Stimulated activated CD4-positive, alpha-beta T cell treated with anti-CD3 and anti-CD28 coated beads, Interleukin-2, amount 100 ng/mL, for 4 hours (primary cell): Measurements from ENCODE around the gene HNRNPUL2.
A peak's percentile ranks its signal among the peaks of the same experiment; 100 is the strongest.

ENCODE experiments used
- DNase-seq: peaks from one replicate; pipeline ENCODE4 v3.0.0-alpha.2; 2020; ENCODE audit warnings: low read depth

The HNRNPUL2 gene

DNA sequence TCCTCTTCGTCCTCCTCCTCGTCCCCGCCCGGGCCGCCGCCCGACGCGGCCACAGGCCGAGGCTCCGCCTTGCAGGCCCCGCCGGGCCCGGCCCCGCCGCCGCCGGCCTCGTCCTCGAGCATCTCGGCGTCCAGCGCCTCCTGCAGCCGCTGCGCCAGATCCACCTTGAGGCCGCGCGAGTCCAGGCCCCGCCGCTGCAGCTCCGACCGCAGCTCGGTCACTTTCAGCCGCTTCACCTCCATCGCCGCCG is 417 bp downstream of the HNRNPUL2 start:
- peak; percentile 13 for DNase-seq

DNA sequence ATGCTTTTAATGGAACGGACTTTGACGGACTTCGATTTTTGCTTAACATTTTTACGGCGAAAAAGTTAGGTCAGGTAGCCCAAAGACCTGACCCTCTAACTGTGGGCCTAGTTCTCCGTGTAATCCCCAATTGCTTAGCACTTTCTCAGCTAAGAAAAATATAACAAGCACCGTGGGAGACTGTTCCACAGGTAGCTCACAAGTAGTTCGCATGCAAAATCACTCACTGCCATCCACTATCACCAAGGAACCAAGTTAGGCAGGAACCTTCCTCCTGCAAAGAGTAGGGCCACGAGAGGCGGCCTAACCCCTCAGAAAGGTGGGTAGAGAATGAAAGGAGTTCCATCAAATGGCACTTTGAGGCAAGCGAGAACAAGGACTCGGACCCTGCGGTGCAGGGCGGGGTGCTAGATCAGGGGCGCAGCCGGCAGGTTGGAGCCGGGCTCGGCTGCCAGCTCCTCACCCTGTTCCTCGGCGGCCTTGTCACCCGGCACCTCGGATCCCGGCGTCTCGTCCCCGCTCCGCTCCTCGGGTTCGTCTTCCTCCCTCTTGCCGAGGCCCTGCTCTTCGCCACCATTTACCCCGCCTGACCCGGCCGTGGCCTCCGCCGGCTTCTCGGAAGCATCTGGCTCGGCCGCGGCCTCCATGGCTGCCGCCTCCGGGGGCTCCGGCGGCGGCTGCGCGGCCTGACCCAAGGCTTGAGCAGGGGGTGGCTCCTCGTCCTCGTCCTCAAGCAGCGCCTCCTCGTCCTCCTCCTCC is 922 bp downstream of the HNRNPUL2 start:
- DNase-seq = no peak

DNA sequence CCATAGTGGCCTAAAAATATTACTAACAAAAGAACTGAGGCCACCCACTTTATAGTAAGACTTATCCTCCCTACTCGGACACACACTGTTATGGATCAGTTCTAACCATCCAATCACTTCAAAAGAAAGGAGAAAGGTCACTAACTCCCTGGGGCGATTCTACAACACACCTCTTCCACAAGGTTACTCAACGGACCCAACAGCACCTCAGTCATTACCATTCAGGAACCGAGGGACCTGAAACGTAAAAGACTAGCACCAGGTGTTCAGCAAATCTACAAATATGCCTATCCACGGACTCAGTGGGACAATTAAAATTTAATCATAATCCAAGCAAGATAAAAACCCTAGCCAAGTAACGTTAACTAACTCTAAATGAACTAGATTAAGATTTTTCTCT is 1.6 kb downstream of the HNRNPUL2 start:
- no peak for DNase-seq

DNA sequence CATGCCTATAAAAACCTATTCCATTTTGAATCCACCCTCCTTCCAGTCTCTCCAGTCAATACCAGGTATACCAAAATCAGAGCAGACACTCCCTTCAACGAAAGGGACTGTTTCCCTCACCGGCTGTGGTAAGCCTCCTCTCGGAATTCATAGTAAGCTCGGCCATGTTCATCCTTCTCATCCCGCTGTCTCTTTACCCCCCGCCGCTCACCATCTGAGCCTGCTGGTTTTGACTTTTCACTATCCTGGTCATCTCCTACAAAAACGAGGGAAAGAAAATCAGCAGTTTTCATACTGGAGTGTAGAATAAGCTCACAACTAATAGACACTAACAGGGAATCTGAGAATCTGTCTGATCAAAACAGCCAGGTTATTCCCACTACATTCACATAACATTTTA is 3.1 kb downstream of the HNRNPUL2 start:
- no peak for DNase-seq

DNA sequence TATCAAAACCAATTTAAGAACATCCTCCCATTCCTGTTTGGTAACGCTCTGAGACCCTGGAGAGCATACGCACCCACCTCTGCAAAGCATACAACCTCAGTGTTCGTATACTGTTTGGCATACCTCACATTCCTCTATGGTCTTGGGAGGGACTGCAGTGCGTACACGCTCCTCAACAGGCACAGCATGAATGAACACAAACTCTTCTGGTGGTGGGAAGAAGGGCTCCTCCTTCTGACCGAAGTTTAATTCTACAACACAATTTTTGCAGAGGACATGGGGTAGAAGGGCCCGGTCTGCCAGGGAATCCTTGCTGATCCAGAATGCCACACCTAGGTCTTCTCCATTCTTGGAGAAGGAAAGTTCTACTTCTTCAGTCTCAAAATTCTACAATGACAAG is 5.3 kb downstream of the HNRNPUL2 start:
- DNase-seq = no peak

DNA sequence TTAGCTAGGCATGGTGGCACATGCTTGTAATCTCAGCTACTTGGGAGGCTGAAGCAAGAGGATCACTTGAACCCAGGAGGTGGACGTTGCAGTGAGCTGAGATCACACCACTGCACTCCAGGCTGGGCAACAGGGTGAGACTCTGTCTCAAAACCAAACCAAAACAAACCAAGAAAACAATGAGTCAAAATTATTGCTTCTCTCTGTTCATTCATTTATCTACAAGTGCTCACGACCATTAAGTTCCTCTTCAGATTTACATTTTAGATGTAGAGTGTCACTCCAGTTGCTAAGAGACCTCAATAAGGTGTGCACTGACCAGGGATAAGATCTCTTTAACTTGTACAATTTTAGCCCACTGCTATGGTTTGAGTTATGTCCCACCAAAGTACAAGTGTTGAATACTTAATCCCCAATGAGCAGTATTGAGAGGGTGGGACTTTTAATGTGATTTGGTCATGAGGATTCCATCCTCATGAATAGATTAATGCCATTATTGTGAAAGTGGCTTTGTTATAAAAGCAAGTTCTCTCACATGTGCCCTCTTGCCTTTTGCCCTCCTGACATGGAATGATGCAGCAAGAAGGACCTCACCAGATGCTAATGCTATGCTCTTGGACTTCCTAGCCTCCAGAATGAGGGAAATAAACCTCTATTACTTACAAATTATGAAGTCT is 7.8 kb downstream of the HNRNPUL2 start:
- no peak for DNase-seq

DNA sequence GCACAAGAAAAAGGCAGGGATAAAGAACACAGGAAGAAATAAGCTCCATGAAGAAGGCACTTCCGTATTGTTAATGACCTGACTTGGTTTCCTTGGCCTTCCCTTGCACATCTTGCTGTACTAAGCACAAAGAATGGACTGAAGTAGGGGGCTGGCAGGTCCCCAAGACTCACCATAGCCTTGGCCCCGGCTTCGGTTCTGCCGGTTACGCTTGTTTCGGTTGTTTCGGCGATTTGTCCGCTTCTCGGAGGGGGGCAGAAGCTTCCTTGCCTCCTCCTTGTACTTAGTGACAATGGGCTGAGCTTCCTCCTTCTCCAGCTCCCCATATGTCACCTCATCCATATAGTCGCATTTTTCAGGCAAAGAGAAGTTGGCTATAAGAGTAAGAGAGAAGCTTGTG is 10.4 kb downstream of the HNRNPUL2 start:
- no peak for DNase-seq

DNA sequence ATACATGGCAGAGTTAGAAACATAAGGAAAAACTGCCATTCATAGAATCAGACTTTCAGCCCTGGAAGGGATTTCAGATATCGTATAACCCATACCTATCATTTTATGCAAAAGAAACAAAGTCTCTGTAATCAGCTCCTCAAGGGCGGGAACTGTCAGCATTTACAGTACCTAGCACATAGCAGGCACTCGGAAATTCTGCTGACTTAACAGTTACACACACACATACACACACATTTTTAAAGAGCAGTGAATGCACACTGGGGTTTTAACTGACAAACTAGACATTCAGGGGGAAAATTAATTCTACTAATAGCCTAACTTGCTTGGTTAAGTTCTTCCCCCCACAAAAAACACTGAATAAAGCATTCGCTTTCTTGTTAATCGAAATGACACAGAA is 11.1 kb downstream of the HNRNPUL2 start:
- no peak for DNase-seq

DNA sequence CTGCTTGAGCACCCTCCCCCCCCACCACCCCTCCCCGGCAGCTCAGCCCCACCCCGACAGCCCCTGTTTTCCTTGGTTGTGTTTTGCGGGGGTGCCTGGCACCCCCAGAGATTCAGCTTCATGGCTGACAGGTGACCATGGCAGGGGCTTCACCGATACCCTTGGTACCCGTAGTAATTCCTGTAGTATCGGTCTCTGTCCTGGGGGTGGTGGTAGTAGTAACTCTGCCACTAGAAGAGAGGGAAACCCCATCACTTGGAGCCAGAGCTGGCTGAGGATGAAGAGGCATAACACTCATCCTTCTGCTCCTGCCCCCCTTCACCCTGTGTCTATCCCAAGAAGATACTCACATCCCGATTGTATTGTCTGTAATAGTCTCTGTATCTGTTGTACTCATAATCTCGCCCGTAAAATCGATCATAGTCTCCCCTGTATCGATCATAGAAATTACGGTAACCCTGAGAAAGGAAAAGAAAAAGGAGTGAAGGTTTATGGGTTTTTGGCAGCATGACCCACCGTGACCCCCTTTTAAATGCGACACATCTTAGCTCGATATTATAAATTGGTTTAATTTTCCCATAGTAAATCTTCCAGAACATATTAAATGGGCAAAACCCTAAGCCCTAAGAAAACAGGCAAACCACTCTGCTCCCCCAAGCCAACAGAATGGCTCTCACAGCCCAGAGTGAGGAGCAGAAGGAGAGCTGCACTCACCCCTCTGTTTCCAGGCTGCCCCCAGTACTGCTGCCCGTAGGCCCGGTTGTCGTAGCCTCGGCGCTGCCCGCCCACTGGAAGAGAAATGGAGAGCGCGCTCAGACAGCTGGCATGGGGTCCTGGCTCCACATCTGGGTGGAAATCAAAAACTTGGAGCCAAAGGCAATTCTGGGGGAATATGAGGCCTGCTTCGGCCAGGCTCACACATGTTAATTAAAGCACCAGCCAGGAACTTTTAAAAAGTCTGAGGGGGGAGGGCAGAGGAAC is 11.8 kb downstream of the HNRNPUL2 start:
- DNase-seq = no peak

DNA sequence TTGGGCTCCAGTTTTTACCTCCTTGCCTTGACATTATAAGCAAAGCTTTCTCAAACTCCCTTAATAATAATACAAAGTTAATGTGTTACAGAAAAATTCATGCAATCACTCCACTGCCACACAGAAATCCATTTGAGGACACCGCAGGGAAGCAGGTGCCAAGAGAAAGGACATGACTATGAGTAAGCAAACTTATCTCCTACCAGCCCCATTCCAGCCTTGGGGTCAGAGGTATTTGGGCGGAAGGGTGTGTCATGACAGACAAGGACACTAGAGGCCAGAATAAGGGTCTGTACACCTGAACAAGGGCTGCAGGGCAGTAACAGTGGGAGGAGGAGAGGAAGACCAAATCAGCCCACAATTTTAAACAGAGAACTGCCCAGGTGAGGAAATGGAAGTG is 13.9 kb downstream of the HNRNPUL2 start:
- DNase-seq = no peak

DNA sequence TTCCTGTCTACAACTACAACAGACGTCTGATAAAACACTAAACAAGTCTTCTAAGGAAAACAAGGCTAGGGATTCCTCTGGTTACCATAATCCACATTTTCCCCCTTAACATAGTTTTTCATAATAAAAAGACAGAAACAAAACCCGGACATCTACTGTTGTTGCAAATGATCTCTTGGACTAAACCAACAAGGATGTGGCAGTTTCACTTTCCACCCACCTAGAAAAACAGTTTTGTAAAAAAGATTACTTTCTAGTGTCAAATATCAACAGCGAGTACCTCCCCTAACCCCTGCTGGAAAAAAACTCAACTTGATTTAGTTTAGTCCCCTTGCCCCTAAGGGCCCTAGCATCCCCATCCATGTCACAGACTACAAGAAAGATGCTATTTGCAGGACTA is 14.4 kb downstream of the HNRNPUL2 start:
- DNase-seq = no peak

DNA sequence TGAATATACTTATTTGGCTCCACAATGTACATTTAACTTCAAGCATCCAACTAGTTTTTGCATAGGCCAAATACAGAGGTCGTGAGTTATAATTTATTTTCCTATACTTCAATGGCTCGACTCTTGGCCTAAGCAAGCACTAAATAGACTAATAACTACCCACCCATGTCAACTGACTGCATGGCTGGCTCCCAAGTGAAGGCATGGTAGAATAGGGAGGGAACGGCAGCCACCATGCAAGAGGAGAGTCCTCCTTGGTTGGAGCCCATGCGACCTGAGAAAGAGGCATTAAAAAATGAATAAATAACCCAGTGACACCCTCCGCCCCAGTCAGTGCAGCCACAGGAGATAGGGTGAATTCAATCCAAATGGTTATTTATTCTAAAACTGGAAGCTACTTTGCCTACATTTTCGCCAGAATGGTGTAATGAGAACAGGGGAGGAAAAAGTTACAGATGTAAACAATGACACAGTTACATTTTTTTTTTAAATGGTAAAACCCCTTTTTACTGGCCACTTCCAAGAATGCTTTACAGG is 14.9 kb downstream of the HNRNPUL2 start:
- no peak for DNase-seq

DNA sequence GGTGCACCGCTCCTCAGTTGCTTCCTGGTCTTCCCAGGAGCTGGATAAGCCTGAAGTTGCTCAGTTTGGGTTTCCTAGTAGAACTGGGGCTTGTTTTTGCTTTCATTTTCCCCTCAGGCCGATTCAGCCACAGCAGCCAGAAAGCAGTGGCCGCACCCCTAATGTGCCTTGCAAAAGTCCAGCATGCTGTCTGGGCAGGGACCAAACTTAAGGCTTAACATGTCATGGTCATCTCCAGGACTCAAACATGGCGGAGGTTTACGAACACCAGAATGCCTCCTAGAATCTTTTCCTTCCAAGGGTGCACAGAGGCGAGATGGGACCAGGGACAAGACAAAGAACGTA is 17.3 kb downstream of the HNRNPUL2 start:
- DNase-seq = no peak

DNA sequence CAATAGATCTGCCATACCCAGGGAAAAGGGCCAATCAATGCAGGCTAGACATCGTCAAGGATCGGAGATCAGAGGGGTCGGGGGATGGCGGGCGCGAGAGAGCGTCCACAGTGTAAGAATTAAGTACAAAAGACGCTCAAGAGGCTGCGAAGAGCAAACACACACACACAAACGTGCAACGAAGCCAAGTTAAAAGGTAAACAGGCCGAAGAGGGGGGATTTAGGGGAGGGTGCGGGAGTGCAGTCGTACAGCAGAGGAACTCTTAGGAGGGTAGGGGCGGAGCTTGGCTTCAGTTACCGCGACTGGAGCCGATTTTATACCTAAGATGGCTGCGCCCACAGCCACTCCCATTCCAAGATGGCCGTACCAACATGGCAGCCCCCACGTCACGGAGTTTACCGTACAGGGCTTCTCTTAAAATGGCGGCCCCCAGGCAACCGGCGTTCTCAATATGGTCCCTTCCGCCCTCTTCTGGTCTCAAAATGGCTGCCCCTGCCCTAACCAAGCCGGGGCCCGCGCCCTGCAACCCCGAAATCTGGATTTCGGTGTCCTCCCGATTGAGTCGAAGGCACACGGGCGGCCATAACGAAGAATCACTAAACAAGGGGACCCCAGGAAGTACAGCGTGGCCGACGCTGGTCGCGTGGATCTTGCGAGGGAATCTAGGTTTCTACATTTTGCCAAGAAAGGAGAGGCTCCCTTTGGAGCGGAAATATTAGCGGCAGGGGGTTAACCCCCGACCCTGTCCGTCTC is 17.8 kb downstream of the HNRNPUL2 start:
- DNase-seq = peak; percentile 95

DNA sequence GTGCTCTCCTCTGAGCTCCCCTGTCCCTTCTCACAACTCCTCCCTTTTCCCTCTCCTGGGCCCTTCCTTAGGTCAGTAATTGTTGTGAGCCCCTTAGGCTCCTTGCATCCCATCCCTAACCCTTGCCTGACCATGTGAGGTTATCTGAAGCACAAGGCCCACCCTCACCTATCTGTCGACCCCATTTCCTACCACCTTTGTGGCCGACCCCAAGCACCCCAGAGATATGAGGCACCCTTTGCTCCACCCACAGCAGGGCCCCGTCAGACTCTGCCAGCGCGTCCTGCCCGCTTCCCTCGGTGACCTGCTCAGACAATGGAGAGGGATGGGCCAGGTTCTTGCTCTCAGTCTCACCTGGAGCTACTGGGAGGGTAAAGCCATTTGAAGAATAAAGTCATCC is 18.5 kb downstream of the HNRNPUL2 start:
- DNase-seq = peak; percentile 21

DNA sequence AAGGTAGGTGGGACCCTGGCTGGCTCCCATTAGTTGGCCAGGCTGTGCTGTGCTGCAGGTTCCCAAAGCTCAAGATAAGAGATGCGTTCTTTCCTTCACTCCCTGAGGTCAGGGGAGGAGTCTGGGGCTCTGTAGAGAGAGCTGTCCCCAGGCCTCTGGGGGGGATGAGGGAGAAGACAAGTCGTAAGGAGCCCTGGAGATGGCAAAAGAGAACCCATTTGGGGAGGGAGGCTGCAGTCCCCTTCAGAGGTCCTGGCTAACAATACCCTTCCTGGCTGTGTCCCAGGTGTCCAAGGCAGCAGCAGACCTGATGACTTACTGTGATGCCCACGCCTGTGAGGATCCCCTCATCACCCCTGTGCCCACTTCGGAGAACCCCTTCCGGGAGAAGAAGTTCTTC is 18.9 kb downstream of the HNRNPUL2 start:
- no peak for DNase-seq

DNA sequence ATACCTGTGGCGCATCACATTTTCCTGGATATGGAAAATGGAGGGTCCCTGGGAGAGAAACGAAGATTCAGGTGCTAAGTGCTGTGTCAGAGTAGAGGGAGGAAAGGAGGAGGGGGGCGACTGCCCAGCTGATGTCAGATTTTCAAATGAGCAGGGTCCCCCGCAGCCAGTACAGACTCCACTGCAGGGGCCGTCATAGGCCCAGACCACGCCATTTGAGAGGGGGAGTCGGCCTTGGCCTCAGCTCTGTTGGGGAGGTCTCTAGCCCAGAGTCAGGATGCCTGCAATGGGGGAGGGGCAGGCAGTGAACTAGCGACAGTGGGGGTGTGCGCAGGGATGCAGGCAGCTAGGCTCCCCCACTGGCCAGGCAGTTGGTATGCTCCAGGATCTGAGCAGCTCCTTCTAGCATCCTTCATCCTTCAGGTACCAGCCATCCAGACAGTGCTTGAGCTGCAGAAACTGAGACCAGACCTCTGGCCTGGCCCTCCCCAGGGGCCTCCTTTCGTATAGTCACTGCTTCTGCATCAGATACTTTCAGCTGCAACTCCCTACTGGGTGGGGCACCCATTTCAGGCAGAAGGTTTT is 19.9 kb downstream of the HNRNPUL2 start, which contains the start of the genes BSCL2 and GNG3:
BSCL2 (minus strand) TSS at position 148 of the 585 bp plus-strand sequence. CDS start 229 bp downstream, outside the sequence.
GNG3 (plus strand) TSS at position 400 of the 585 bp plus-strand sequence. CDS start 620 bp downstream, outside the sequence.
- no peak for DNase-seq

DNA sequence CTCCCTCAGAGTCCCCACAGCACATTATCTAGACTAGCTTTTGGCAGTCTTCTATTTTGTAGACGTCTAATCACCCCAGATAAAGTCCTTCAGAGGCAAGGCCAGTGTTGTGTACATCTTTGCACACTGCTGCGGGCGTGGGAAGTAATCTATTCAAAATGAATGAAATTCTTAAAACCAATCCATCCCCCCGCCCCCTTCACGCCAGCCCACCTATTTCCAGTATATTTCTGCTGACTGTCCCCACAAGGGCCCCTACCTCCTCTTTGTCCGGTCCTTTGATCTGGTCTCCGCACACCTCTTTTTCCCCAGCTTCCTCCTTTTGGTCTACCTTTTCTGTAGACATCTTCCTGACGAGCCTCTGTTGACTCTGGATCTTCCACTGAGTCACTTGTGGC is 20.4 kb downstream of the HNRNPUL2 start:
- no peak for DNase-seq

DNA sequence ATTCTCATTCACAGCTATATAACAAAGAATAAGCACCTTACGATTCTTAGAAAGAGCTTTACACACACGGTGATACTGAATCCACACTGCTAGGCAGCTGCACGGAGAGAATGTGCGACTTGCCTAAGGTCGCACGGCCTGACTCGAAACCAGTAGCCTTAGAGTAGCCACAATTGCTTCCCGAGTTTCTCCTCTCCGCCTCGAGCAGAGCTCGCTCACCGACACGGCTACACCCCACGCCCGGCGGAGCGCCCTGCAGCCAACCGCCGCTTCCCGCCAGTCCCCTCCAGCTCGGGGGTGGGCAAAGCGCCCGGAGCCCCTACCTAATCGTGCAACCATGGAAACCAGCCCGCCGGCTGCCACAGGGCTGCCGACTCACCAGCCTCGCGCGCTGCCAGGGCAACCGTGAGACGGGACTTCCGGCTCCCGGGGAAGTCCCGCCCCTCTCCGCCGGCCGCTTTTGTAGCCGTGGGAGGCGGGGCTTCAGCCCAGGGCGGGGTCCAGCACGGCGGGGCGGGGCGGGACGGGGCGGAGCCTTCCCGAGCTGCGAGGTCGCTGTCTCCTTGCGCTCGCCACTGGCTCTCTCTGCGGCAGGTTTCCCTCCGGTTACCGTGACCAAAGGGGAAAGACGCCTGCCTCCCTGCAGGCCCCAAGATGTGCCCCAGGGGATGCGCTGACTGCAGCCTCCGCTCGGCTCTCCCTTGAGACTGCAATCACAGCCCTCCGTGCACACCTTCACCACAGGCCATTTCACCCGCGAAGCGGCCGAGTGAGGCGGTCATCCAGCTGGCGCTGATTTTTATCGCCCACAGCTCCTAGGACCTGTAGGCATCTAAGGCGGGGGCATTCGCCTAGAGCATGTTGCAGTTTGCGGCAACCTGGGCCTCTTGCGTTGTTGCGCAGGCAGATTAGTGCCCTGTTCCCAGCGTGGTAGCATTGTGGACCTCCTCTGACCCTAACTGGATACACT is 21.1 kb downstream of the HNRNPUL2 start:
- peak; percentile 91 for DNase-seq

DNA sequence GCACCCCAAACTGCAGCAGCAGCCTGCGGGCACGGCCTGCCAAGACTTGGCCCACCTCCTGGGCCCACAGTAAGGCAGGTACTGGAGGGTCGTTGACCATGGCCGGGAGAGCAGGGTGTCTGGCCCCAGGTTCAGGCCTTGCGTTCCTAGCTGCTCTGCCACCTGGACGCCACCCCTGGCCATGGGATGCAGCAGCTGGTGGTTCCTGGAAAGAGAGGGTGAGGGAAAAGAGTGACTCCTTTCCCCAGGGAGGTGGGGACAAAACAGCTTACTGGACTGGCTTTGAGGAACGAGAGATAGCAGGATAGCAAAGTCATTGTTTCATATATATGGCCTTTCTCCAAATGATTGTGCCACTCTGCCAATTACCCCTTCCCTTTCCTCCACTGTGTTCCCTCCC is 21.8 kb downstream of the HNRNPUL2 start:
- no peak for DNase-seq
